K562 (cell line): ENCODE measurements around the gene FADD. TPM values are rescaled to one million over a fixed set of nuclear protein-coding genes. Genes with fewer than 3 reads are reported as not detected.
A peak's percentile ranks its signal among the peaks of the same experiment; 100 is the strongest.

ENCODE experiments used
- HCFC1 ChIP-seq: IDR thresholded peaks from 2 replicates; pipeline ENCODE4 v1.6.1; 2012; ENCODE audit warnings: low read depth, low read length, improper control_type of control experiment
- LEF1 ChIP-seq: fragments of 450-650 bp; IDR thresholded peaks from 2 replicates; pipeline ENCODE4 v1.6.1; 2016; ENCODE audit warnings: mild to moderate bottlenecking
- MBD2 ChIP-seq: sonication (generic); IDR thresholded peaks from 2 replicates; pipeline ENCODE4 v1.6.1; 2016; ENCODE audit warnings: low read depth, borderline replicate concordance
- ZFP36 ChIP-seq: fragments of 150-350 bp; IDR thresholded peaks from 2 replicates; pipeline ENCODE4 v1.6.1; 2018; ENCODE audit warnings: low read length, low read depth; ENCODE audit not compliant: partially characterized antibody
- polyA plus RNA-seq, 8 experiments: library from polyadenylated mRNA; depleted of rRNA in 4 of 8; stranded (reverse) in 5 of 8; unstranded in 3 of 8; fragments of >200 nt; fragmentation: Nextera tagmentation in 2 of 8; fragmentation: Illumina TruSeq in 1 of 8; extraction: Ambion mirVana in 2 of 8; extraction: Trizol in 1 of 8; gene quantifications; 2 replicates each; pipeline versions ENCODE4 v1.2.1 to v1.2.3, GENCODE V29; 2011 to 2014; ENCODE audit warnings: inconsistent platforms in 1 of 8, missing spikeins in 1 of 8
- total RNA-seq, 7 experiments: library from RNA; depleted of rRNA in 6 of 7; stranded (reverse); fragments of >200 nt in 6 of 7; fragmentation: Illumina TruSeq in 2 of 7; extraction: Trizol in 2 of 7; gene quantifications; 2 replicates each; pipeline versions ENCODE4 v1.2.1 to v1.2.3, GENCODE V29; 2011 to 2021; ENCODE audit warnings: low replicate concordance in 1 of 7
- TF ChIP-seq, protein P1 (sequence below): fragments of 450-650 bp; IDR thresholded peaks from 2 replicates; pipeline ENCODE4 v1.6.1; 2016; ENCODE audit warnings: mild to moderate bottlenecking, moderate library complexity
- TF ChIP-seq, protein P2 (sequence below): sonication (generic); formaldehyde crosslinking; IDR thresholded peaks from 2 replicates; pipeline ENCODE4 v1.8.0; 2022; ENCODE audit warnings: missing genetic modification reagents, mild to moderate bottlenecking, moderate library complexity, borderline replicate concordance
- TF ChIP-seq, protein P3 (sequence below): sonication (generic); formaldehyde crosslinking; IDR thresholded peaks from 2 replicates; pipeline ENCODE4 v1.8.1; 2023; ENCODE audit warnings: mild to moderate bottlenecking, missing genetic modification reagents

Gene FADD
- total and polyA plus RNA-seq, 9 of the 15 experiments (the other 6 are each of a cell fraction or from before 2014, with no cell fraction given) = 0.29 to 26.9 (median 20.4) TPM

DNA sequence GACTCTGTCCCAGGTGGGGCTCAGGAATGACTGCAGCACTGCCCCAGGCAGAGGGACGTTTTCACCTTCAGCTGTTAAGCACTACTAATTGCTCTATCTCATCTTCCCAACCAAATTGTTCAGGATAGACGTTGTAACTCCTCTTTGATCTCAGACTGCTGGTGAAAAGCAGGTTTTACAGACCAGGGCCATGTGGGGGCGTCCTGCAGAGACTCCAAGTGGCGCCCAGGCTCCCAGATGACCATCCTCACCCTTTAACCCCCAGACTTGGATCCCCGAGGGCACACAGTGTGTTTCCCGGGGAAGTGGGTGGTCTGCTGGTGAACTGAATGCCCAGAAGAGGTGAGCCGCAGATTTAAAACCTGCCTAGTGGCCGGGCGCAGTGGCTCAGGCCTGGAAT is 23.9 kb downstream of the FADD start (continued):
- TF ChIP-seq, protein P1, sequence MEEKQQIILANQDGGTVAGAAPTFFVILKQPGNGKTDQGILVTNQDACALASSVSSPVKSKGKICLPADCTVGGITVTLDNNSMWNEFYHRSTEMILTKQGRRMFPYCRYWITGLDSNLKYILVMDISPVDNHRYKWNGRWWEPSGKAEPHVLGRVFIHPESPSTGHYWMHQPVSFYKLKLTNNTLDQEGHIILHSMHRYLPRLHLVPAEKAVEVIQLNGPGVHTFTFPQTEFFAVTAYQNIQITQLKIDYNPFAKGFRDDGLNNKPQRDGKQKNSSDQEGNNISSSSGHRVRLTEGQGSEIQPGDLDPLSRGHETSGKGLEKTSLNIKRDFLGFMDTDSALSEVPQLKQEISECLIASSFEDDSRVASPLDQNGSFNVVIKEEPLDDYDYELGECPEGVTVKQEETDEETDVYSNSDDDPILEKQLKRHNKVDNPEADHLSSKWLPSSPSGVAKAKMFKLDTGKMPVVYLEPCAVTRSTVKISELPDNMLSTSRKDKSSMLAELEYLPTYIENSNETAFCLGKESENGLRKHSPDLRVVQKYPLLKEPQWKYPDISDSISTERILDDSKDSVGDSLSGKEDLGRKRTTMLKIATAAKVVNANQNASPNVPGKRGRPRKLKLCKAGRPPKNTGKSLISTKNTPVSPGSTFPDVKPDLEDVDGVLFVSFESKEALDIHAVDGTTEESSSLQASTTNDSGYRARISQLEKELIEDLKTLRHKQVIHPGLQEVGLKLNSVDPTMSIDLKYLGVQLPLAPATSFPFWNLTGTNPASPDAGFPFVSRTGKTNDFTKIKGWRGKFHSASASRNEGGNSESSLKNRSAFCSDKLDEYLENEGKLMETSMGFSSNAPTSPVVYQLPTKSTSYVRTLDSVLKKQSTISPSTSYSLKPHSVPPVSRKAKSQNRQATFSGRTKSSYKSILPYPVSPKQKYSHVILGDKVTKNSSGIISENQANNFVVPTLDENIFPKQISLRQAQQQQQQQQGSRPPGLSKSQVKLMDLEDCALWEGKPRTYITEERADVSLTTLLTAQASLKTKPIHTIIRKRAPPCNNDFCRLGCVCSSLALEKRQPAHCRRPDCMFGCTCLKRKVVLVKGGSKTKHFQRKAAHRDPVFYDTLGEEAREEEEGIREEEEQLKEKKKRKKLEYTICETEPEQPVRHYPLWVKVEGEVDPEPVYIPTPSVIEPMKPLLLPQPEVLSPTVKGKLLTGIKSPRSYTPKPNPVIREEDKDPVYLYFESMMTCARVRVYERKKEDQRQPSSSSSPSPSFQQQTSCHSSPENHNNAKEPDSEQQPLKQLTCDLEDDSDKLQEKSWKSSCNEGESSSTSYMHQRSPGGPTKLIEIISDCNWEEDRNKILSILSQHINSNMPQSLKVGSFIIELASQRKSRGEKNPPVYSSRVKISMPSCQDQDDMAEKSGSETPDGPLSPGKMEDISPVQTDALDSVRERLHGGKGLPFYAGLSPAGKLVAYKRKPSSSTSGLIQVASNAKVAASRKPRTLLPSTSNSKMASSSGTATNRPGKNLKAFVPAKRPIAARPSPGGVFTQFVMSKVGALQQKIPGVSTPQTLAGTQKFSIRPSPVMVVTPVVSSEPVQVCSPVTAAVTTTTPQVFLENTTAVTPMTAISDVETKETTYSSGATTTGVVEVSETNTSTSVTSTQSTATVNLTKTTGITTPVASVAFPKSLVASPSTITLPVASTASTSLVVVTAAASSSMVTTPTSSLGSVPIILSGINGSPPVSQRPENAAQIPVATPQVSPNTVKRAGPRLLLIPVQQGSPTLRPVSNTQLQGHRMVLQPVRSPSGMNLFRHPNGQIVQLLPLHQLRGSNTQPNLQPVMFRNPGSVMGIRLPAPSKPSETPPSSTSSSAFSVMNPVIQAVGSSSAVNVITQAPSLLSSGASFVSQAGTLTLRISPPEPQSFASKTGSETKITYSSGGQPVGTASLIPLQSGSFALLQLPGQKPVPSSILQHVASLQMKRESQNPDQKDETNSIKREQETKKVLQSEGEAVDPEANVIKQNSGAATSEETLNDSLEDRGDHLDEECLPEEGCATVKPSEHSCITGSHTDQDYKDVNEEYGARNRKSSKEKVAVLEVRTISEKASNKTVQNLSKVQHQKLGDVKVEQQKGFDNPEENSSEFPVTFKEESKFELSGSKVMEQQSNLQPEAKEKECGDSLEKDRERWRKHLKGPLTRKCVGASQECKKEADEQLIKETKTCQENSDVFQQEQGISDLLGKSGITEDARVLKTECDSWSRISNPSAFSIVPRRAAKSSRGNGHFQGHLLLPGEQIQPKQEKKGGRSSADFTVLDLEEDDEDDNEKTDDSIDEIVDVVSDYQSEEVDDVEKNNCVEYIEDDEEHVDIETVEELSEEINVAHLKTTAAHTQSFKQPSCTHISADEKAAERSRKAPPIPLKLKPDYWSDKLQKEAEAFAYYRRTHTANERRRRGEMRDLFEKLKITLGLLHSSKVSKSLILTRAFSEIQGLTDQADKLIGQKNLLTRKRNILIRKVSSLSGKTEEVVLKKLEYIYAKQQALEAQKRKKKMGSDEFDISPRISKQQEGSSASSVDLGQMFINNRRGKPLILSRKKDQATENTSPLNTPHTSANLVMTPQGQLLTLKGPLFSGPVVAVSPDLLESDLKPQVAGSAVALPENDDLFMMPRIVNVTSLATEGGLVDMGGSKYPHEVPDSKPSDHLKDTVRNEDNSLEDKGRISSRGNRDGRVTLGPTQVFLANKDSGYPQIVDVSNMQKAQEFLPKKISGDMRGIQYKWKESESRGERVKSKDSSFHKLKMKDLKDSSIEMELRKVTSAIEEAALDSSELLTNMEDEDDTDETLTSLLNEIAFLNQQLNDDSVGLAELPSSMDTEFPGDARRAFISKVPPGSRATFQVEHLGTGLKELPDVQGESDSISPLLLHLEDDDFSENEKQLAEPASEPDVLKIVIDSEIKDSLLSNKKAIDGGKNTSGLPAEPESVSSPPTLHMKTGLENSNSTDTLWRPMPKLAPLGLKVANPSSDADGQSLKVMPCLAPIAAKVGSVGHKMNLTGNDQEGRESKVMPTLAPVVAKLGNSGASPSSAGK = 0 out of 2 replicates have a peak, but pooled peaks have one; percentile 17
- TF ChIP-seq, protein P2, sequence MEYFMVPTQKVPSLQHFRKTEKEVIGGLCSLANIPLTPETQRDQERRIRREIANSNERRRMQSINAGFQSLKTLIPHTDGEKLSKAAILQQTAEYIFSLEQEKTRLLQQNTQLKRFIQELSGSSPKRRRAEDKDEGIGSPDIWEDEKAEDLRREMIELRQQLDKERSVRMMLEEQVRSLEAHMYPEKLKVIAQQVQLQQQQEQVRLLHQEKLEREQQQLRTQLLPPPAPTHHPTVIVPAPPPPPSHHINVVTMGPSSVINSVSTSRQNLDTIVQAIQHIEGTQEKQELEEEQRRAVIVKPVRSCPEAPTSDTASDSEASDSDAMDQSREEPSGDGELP (CRISPR knock-in tag) = peak; percentile 38; the same call in 1 of the 2 replicates
- TF ChIP-seq, protein P3, sequence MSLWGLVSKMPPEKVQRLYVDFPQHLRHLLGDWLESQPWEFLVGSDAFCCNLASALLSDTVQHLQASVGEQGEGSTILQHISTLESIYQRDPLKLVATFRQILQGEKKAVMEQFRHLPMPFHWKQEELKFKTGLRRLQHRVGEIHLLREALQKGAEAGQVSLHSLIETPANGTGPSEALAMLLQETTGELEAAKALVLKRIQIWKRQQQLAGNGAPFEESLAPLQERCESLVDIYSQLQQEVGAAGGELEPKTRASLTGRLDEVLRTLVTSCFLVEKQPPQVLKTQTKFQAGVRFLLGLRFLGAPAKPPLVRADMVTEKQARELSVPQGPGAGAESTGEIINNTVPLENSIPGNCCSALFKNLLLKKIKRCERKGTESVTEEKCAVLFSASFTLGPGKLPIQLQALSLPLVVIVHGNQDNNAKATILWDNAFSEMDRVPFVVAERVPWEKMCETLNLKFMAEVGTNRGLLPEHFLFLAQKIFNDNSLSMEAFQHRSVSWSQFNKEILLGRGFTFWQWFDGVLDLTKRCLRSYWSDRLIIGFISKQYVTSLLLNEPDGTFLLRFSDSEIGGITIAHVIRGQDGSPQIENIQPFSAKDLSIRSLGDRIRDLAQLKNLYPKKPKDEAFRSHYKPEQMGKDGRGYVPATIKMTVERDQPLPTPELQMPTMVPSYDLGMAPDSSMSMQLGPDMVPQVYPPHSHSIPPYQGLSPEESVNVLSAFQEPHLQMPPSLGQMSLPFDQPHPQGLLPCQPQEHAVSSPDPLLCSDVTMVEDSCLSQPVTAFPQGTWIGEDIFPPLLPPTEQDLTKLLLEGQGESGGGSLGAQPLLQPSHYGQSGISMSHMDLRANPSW (CRISPR knock-in tag) = no peak
- TF ChIP-seq HCFC1 (0 out of 2 replicates have a peak, but pooled peaks have one; percentile 10), LEF1 (0 out of 2 replicates have a peak, but pooled peaks have one; percentile 60), MBD2 (no peak), ZFP36 (no peak)
